HEK293 (cell line): Measurements from ENCODE around the gene FLOT2.

Source experiments
- CTCF ChIA-PET: fragments of 350-600 bp; formaldehyde crosslinking; extraction: SDS; loops from one replicate; lab custom pipeline; 2021; ENCODE audit warnings: antibody characterized with exemption; lab: Yijun Ruan, JAX
- POLR2A ChIA-PET: fragments of 300-600 bp; formaldehyde crosslinking; extraction: SDS; loops from one replicate; lab custom pipeline; 2020; ENCODE audit warnings: antibody characterized with exemption, inconsistent platforms; lab: Yijun Ruan, JAX
- H3K27ac ChIP-seq: fragments of 200-500 bp; sonication (Bioruptor generic); 2 replicates; pipeline ENCODE4 v1.5.1; 2014; ENCODE audit warnings: low read depth, low read length, control low read depth, inconsistent platforms; ENCODE audit errors: extremely low read depth
- H3K36me3 ChIP-seq, 2 experiments: fragments of 200-500 bp in 1 of 2; sonication (Bioruptor generic) in 1 of 2; 1 replicate in 1 of 2; 2 replicates in 1 of 2; pipeline ENCODE4 v1.5.1; 2014 to 2017; ENCODE audit warnings: inconsistent platforms in 2 of 2, low read length in 2 of 2; ENCODE audit not compliant: control insufficient read depth in 2 of 2, insufficient read depth in 1 of 2
- H3K4me1 ChIP-seq: fragments of 200-500 bp; sonication (Bioruptor generic); 2 replicates; pipeline ENCODE4 v1.5.1; 2014; ENCODE audit warnings: mild to moderate bottlenecking, low read length, inconsistent platforms; ENCODE audit not compliant: control insufficient read depth, insufficient read depth
- H3K4me3 ChIP-seq: 2 replicates; pipeline ENCODE4 v1.5.1; 2011; ENCODE audit warnings: low read depth, mild to moderate bottlenecking, control low read depth, low read length, moderate library complexity
- H3K9me3 ChIP-seq: fragments of 200-500 bp; sonication (Bioruptor generic); 2 replicates; pipeline ENCODE4 v1.5.1; 2014; ENCODE audit warnings: low read depth, low read length, inconsistent platforms; ENCODE audit not compliant: control insufficient read depth, insufficient read depth
- BCL11A ChIP-seq: fragments of 450-650 bp; formaldehyde crosslinking; IDR thresholded peaks from 2 replicates; pipeline ENCODE4 v1.5.1; 2016; ENCODE audit warnings: low read depth, missing biosample characterization, missing genetic modification characterization
- GLI2 ChIP-seq: fragments of 450-650 bp; formaldehyde crosslinking; IDR thresholded peaks from 2 replicates; pipeline ENCODE4; 2017; ENCODE audit warnings: missing biosample characterization, missing genetic modification characterization, low read depth, borderline replicate concordance
- KLF1 ChIP-seq: fragments of 450-650 bp; formaldehyde crosslinking; IDR thresholded peaks from 2 replicates; pipeline ENCODE4 v1.5.1; 2016; ENCODE audit warnings: missing biosample characterization, missing genetic modification characterization
- PBX3 ChIP-seq: sonication (generic); formaldehyde crosslinking; IDR thresholded peaks from 2 replicates; pipeline ENCODE4 v1.8.1; 2022; ENCODE audit warnings: mild to moderate bottlenecking, moderate library complexity, missing genetic modification reagents
- REST ChIP-seq: fragments of 450-650 bp; formaldehyde crosslinking; IDR thresholded peaks from 2 replicates; pipeline ENCODE4 v1.5.1; 2016; ENCODE audit warnings: missing biosample characterization, missing genetic modification characterization
- SETDB1 ChIP-seq: IDR thresholded peaks from one replicate; pipeline ENCODE4 v1.6.1; 2017; ENCODE audit warnings: mild to moderate bottlenecking, low read length, moderate library complexity, mixed read lengths; ENCODE audit not compliant: insufficient read length
- SP3 ChIP-seq: fragments of 450-650 bp; formaldehyde crosslinking; IDR thresholded peaks from 2 replicates; pipeline ENCODE4 v1.5.1; 2016; ENCODE audit warnings: missing biosample characterization, missing genetic modification characterization
- TRIM28 ChIP-seq: IDR thresholded peaks from 2 replicates; pipeline ENCODE4 v1.6.1; 2011; ENCODE audit warnings: low read length, control low read depth, borderline replicate concordance
- ZBTB10 ChIP-seq: fragments of 450-650 bp; formaldehyde crosslinking; IDR thresholded peaks from 2 replicates; pipeline ENCODE4 v1.5.1; 2016; ENCODE audit warnings: missing biosample characterization, missing genetic modification characterization
- ZBTB11 ChIP-seq: fragments of 450-650 bp; formaldehyde crosslinking; conservative IDR thresholded peaks from 2 replicates; pipeline ENCODE4 v1.5.1; 2016; ENCODE audit warnings: low read depth, missing biosample characterization, missing genetic modification characterization
- ZBTB17 ChIP-seq: fragments of 450-650 bp; formaldehyde crosslinking; IDR thresholded peaks from 2 replicates; pipeline ENCODE4 v1.5.1; 2016; ENCODE audit warnings: missing biosample characterization, missing genetic modification characterization
- ZBTB21 ChIP-seq: fragments of 450-650 bp; formaldehyde crosslinking; IDR thresholded peaks from 2 replicates; pipeline ENCODE4 v1.5.1; 2017; ENCODE audit warnings: missing biosample characterization, missing genetic modification characterization
- ZNF341 ChIP-seq: fragments of 450-650 bp; formaldehyde crosslinking; IDR thresholded peaks from 2 replicates; pipeline ENCODE4; 2016; ENCODE audit warnings: low read depth, missing biosample characterization, missing genetic modification characterization
- ZNF37A ChIP-seq: fragments of 450-650 bp; IDR thresholded peaks from 2 replicates; pipeline ENCODE4 v1.5.1; 2018; ENCODE audit warnings: missing biosample characterization, missing genetic modification characterization
- ZNF416 ChIP-seq: fragments of 450-650 bp; formaldehyde crosslinking; IDR thresholded peaks from 2 replicates; pipeline ENCODE4 v1.5.1; 2016; ENCODE audit warnings: missing biosample characterization, missing genetic modification characterization
- ZNF501 ChIP-seq: fragments of 450-650 bp; formaldehyde crosslinking; IDR thresholded peaks from 2 replicates; pipeline ENCODE4 v1.5.1; 2016; ENCODE audit warnings: missing biosample characterization, missing genetic modification characterization
- ZNF561 ChIP-seq: fragments of 450-650 bp; IDR thresholded peaks from 2 replicates; pipeline ENCODE4 v1.5.1; 2018; ENCODE audit warnings: missing biosample characterization, missing genetic modification characterization, borderline replicate concordance
- ZNF623 ChIP-seq: fragments of 450-650 bp; formaldehyde crosslinking; IDR thresholded peaks from 2 replicates; pipeline ENCODE4 v1.5.1; 2016; ENCODE audit warnings: missing biosample characterization, missing genetic modification characterization
- ZNF626 ChIP-seq: fragments of 450-650 bp; sonication (Bioruptor Pico); formaldehyde crosslinking; IDR thresholded peaks from 2 replicates; pipeline ENCODE4 v1.5.1; 2018; ENCODE audit warnings: missing biosample characterization, missing genetic modification characterization, inconsistent platforms
- ZNF664 ChIP-seq: fragments of 450-650 bp; formaldehyde crosslinking; IDR thresholded peaks from 2 replicates; pipeline ENCODE4 v1.5.1; 2016; ENCODE audit warnings: missing biosample characterization, missing genetic modification characterization
- ZNF76 ChIP-seq: fragments of 450-650 bp; formaldehyde crosslinking; IDR thresholded peaks from 2 replicates; pipeline ENCODE4; 2016; ENCODE audit warnings: low read depth, missing biosample characterization, missing genetic modification characterization, borderline replicate concordance
- ZNF791 ChIP-seq: fragments of 450-650 bp; formaldehyde crosslinking; IDR thresholded peaks from 2 replicates; pipeline ENCODE4 v1.5.1; 2016; ENCODE audit warnings: missing biosample characterization, missing genetic modification characterization

Gene FLOT2

GRCh38 chr17:28902819-28903545 lies 5.4 kb upstream of the FLOT2 start, which contains the start of gene DHRS13 (continued):
- TF ChIP-seq ZNF626 (tag by site-specific recombination) (no peak), ZNF416 (tag by site-specific recombination) (no peak), KLF1 (peak; percentile 79), ZNF37A (tag by site-specific recombination) (peak; percentile 63; the same call in 1 of the 2 replicates)
- TF ChIP-seq, all 188 proteins: peak for 63

GRCh38 chr17:28901866-28902818 lies 4.6 kb upstream of the FLOT2 start:
- Histone ChIP-seq H3K27ac (peak overlapping the region; percentile 77), H3K4me3 (peak overlapping the region; percentile 65), H3K36me3 (peaks cover 3 to 37% of the 10 kb centered on the region in 2 experiments; a peak in 1 of 3 replicates), H3K9me3 (no peaks in the 10 kb centered on the region), H3K4me1 (peaks cover 4% of the 10 kb centered on the region; the same call in 1 of the 2 replicates)
- CTCF ChIA-PET: interaction anchor here (0.5 to 18.6 kb wide), 23 partner anchors 10 to 395 kb away, joined by 3 to 142 read pairs (median 4); partner anchors contain the start of genes NEK8, PHF12 and TLCD1
- POLR2A ChIA-PET: interaction anchor here (0.5 to 2.1 kb wide), 10 partner anchors 10 to 183 kb away, joined by 3 to 9 read pairs (median 4); partner anchors contain the start of genes FAM222B, PHF12, RPL23A and TLCD1
- TF ChIP-seq TRIM28: 0 out of 2 replicates have a peak, but pooled peaks have one; percentile 29
- TF ChIP-seq ZBTB17: 0 out of 2 replicates have a peak, but pooled peaks have one; percentile 45
- TF ChIP-seq ZNF501: peak; percentile 47; the same call in 1 of the 2 replicates
- peak; percentile 68 for TF ChIP-seq BCL11A (tag by site-specific recombination)
- peak; percentile 58 for TF ChIP-seq ZNF623 (tag by site-specific recombination)
- no peak for TF ChIP-seq GLI2 (tag by site-specific recombination)
- no peak for TF ChIP-seq ZNF791 (tag by site-specific recombination)
- TF ChIP-seq ZBTB21 (tag by site-specific recombination): 0 out of 2 replicates have a peak, but pooled peaks have one; percentile 12
- 0 out of 2 replicates have a peak, but pooled peaks have one; percentile 26 for TF ChIP-seq ZBTB10 (tag by site-specific recombination)
- peak; percentile 53 for TF ChIP-seq ZBTB11
- 0 out of 2 replicates have a peak, but pooled peaks have one; percentile 13 for TF ChIP-seq ZNF76 (tag by site-specific recombination)
- TF ChIP-seq REST (tag by site-specific recombination): no peak
- TF ChIP-seq SETDB1: peak; percentile 42
- TF ChIP-seq ZNF561 (tag by site-specific recombination): no peak
- peak; percentile 82 for TF ChIP-seq ZNF341 (tag by site-specific recombination)
- peak; percentile 100 for TF ChIP-seq ZNF664 (tag by site-specific recombination)
- TF ChIP-seq PBX3 (CRISPR knock-in tag): no peak
- peak; percentile 10; the same call in 1 of the 2 replicates for TF ChIP-seq SP3 (tag by site-specific recombination)
